Stimulated activated CD8-positive, alpha-beta memory T cell treated with anti-CD3 and anti-CD28 coated beads, Interleukin-2, amount 100 ng/mL, for 1 hour (primary cell): ENCODE results near the gene TPSD1.
"Not testable (repeated sequence)": the region's sequence is repeated elsewhere in the genome, so short reads cannot be mapped to it uniquely, and the experiment has no call there.

Experiments used
- DNase-seq, 2 donors: peaks; one replicate each; pipeline ENCODE4 v3.0.0-alpha.2; 2020; ENCODE audit warnings: low read depth in 2 of 2

Gene TPSD1

DNA sequence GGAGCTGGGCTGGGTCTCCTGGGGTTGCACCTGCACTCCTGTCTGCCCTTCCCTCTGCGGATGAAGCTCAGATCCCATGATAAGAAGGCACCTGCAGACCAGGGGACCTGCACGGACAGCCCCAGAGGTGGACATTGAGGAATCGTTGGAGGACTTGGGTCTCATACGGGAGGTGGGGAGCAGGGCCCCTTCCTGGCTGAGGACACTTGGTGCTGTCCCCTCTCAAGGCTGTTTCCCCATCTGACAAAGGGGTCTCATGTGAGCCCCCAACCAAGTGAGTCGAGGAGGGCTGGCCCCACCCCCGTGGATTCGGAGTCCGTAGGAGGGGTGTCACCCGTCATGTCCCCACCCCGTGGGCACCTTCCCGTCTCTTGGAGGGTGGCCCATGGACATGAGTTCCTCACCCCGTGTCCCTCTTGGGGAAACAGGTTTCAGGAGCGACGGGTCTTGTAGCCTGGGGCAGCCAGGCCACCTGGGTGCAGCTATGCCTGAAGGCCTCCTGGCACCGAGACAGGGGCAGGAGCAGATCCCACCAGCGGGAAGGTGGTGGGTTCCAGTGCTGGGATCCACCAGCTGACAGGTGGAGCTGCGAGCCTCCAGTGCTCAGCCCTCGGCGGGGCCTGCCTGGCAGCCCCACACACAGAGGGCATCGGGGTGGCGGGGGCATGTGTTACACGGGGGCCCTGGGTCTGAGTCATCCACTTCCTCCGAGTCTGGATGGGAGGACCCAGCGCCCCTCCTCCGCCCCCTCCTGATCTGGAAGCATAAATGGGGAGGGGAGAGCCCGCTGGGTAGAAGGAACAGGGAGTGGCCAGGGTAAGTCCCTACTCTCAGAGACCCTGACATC is at the start of gene TPSD1:
Gene TPSD1 (plus strand): TSS at position 794 of the 847 bp plus-strand sequence. CDS start 212 bp downstream, outside the sequence.
- DNase-seq = not testable (repeated sequence)

DNA sequence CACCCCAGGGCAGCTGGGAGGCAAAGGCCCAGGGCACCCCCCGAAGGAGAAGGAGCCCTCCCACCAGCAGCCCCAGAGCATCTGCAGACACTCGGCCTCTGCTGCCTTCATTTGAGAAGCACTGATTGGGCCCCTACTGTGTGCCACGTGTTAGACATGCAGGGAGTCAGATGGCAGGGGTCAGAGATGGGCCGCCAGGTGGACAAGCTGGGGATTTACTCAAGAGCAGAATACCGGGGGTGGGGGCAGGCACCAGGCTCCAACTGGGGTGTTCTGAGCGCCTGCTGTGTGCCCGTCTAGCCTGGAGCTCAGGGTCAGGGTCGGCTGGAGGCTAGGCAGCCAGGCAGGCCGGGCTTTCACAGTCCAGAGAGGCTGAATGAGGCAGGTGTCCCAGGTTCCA is 49.5 kb upstream of the TPSD1 start:
- no peak for DNase-seq

GRCh38 chr16:1206786-1207185 is 49.1 kb upstream of the TPSD1 start:
- DNase-seq = no peak

DNA sequence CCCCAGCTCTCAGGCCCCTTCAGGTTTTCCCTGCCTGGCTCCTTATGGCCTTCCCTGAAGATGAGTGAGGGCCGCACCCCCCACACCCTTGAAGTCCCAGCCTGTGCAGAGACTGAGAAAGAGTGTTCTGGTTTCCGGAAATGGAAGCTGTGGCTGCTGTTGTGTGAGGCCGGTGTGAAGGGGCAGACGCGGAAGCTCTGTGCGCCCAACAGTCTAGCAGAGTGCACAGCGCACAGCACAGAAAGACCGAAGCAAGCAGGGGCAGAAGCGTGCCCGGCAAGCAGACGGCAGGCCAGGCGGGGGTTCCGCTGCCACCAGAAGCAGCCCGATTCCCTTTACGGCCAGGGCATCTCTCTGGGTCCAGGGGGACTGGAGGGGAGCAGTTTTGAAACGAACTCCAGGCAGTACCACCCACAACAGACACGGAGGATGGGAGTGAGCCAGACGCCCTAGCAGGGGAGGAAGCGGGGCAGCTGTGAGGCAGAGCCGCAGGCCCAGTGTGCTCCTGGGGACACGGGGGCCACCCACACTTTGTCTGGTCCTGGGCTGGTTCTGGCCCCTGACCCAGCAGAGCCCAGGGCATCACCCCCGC is 47.5 kb upstream of the TPSD1 start:
- DNase-seq = no peak

DNA sequence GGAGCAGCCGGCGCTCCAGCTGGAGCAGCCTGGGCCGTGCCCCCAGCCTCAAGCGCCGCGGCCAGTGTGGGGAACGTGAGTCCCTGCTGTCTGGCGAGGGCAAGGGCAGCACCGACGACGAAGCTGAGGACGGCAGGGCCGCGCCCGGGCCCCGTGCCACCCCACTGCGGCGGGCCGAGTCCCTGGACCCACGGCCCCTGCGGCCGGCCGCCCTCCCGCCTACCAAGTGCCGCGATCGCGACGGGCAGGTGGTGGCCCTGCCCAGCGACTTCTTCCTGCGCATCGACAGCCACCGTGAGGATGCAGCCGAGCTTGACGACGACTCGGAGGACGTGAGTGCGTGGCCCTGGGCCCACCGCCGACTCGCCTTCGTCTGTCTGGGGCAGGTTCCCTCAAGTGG is 46.8 kb upstream of the TPSD1 start:
- DNase-seq = no peak

DNA sequence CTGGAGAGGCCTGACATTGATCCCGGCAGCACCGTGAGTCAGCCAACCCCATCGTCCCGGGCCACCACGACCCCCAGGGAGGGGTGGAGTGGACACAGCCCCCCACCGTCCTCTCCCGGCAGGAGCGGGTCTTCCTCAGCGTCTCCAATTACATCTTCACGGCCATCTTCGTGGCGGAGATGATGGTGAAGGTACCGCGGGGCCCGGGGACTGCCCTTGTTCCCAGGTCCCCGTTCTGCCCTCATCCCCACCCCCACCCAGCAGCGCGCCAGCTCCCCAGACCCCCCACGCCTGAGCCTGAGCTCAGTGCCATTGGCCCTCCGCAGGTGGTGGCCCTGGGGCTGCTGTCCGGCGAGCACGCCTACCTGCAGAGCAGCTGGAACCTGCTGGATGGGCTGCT is 45.4 kb upstream of the TPSD1 start:
- DNase-seq = no peak

DNA sequence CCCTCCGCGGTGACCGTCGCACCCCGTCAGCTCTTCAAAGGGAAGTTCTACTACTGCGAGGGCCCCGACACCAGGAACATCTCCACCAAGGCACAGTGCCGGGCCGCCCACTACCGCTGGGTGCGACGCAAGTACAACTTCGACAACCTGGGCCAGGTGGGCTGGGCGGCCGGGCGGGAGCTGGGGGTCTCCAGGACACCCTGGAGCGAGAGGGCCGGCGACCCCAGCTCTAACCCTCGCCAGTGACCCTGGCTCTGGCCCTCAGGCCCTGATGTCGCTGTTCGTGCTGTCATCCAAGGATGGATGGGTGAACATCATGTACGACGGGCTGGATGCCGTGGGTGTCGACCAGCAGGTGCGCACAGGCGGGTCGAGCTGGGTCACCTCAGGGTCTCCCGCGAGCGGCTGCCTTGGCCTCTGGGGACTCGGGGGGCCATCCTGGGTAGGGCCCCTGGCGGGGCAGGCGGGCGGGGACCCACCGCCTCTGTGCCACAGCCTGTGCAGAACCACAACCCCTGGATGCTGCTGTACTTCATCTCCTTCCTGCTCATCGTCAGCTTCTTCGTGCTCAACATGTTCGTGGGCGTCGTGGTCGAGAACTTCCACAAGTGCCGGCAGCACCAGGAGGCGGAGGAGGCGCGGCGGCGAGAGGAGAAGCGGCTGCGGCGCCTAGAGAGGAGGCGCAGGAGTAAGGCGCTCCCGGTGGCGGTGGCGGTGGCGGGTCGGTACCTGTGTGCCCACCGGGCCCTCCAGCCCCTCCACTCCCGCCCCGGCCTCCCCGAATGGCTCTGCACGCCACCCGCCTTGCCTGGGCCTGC is 44.2 kb upstream of the TPSD1 start:
- no peak for DNase-seq

DNA sequence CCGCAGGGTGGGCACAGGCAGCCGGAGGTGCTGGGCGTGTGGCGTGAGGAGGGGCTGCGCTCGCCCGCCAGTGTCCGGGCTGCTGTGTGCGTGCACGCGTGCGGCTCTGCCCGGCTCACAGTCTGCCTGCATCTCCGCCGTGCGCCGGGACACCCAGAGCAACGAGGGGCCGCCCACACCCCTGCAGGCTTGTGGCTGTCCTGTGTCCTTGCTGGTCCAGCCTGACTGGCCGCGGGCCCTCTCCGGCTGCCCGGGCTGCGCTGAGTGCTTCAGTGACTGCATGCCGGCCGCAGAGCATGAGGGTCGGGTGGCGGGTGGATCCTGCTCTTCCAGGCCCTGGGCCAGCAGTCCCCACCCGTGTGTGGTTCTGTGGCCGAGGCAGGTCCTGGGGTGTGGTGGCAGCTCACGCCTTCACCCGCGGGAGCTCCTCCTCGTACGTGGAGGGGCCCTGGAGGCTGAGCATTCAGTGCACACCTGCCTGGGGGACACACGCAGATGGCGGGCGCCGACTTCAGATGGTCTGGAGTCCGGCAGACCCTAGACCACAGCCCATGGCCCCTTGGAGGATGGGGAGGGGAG is 43.2 kb upstream of the TPSD1 start:
- no peak for DNase-seq

DNA sequence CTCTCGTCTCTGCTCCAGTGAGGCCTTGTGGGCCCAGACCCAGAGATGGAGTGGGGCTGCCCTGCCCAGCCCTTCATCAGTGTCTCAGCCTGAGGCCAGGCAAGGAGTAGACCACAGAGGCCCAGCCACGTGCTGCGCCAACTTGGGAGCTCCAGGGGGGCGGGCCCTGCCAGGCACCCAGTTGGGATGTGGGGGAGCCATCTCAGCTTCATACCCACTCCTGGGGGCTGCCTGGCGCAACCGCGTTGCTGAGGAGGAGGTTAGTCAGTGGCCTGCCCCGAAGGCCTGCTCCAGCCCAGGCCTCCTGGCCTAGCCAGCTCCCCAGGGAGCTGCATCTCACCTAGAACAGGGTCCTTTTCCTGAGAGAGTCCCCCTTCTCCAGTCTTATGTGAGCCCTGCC is 42.6 kb upstream of the TPSD1 start:
- no peak for DNase-seq

GRCh38 chr16:1213796-1214372 is 42.0 kb upstream of the TPSD1 start:
- DNase-seq = no peak

GRCh38 chr16:1214719-1215118 is 41.1 kb upstream of the TPSD1 start:
- no peak for DNase-seq

DNA sequence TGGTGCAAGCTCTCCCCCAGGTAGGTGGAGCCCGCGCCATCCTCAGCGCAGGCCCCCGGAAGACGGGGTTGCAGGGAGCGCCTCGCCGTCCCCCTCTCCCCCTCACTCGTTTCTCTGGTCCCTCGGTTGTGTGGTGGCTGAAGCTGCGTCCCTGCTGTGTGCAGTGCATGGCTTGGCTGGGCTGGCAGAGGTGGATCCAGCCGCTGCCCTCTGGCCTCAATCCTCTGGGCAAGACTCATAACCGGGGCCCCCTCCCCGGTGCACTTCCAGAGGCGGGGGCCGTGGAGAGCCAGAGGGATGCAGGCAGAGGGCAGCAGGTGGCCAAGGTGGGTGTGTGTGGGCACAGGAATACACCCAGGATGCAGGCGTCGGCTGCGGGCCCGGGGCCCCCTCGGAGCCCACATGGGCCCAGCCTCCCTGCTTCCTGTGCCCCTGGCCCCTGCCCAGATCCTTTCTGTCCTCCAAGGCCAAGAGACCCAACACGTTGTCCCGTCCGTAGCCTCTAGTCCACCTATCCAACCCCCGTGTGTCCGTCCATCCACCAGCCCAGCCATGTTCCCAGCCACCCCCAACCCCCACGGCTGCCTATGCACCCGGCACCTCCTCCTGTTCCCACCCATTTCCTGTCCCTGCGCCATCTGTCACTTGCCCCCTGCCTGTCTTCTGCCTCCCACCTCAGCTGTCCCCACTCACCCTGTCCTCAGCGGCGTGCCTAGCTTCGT is 40.1 kb upstream of the TPSD1 start:
- DNase-seq = no peak

DNA sequence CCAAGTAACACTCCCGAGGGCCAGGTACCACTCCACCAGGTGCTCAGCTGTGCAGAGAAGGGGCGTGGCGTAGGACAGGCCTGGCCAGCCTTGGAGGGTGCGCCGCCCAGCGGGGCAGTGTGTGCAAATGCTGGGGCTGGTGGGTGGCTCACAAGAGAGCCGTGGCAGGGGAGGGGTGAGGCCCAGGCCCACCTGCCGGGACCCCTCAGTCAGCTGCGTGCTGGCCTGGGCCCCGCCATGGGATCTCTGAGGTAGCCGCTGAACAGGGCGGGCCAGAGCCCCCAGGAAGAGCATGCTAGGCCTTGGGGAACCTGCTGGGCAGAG is 39.6 kb upstream of the TPSD1 start:
- no peak for DNase-seq

GRCh38 chr16:1216681-1217400 is 39.0 kb upstream of the TPSD1 start:
- no peak for DNase-seq

- DNase-seq = no peak
These were observed 38.3 kb upstream of the TPSD1 start for GRCh38 chr16:1217526-1217925.

DNA sequence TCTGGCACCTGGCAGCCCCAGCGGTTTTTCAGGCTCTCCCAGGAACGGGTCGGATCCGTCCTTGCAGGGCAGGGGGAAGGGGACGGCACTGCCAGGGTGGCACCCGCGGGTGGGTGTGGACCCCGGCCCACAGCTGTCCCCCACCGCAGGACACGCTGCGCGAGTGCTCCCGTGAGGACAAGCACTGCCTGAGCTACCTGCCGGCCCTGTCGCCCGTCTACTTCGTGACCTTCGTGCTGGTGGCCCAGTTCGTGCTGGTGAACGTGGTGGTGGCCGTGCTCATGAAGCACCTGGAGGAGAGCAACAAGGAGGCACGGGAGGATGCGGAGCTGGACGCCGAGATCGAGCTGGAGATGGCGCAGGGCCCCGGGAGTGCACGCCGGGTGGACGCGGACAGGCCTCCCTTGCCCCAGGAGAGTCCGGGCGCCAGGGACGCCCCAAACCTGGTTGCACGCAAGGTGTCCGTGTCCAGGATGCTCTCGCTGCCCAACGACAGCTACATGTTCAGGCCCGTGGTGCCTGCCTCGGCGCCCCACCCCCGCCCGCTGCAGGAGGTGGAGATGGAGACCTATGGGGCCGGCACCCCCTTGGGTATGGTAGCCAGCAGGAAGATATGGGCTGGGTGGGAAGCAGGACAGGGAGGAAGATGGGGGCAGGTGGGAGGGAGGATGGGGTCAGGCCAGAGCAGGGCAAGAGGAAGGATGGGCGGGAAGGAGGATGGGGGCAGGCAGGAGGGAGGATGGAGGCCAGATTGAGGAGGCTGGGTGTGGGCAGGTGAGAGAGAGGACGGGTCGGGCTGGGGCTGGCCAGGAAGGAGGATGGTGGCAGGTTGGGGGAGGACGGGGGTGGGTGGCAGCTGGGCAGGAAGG is 37.6 kb upstream of the TPSD1 start:
- DNase-seq = no peak

- no peak for DNase-seq
These were observed 36.8 kb upstream of the TPSD1 start for GRCh38 chr16:1218930-1219611.

DNA sequence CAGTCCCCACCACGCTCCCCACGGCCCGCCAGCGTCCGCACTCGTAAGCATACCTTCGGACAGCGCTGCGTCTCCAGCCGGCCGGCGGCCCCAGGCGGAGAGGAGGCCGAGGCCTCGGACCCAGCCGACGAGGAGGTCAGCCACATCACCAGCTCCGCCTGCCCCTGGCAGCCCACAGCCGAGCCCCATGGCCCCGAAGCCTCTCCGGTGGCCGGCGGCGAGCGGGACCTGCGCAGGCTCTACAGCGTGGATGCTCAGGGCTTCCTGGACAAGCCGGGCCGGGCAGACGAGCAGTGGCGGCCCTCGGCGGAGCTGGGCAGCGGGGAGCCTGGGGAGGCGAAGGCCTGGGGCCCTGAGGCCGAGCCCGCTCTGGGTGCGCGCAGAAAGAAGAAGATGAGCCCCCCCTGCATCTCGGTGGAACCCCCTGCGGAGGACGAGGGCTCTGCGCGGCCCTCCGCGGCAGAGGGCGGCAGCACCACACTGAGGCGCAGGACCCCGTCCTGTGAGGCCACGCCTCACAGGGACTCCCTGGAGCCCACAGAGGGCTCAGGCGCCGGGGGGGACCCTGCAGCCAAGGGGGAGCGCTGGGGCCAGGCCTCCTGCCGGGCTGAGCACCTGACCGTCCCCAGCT is 35.7 kb upstream of the TPSD1 start:
- DNase-seq = no peak
